Bone marrow (tissue), 2 donors: ENCODE measurements around the gene GPRC5A.

Experiments used
- DNase-seq, 2 donors: peaks; one replicate each; lab custom pipeline; 2025; lab: John Stamatoyannopoulos, UW

The GPRC5A gene

DNA sequence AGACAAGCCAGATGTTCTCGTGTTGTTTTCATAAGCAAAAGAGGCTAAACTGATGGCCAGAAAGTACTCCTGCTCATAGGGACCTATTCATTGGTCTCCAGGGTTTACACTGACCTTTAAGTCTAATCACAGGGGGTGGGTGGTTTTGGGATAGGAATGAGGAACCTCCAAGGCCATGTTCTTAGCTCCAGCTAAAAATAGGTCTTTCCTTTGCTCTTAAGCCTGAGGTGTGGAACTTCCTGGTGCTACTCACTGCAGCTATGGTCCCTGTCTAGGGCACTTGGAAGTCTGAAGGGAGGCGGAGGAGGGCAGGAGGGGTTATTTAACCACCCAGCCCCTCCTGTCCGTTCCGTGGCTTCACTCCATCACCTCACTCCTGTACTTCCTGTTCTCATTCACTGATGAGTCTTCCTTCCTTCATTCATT, 18.6 kb downstream of the GPRC5A start:
- no peak for DNase-seq

DNA sequence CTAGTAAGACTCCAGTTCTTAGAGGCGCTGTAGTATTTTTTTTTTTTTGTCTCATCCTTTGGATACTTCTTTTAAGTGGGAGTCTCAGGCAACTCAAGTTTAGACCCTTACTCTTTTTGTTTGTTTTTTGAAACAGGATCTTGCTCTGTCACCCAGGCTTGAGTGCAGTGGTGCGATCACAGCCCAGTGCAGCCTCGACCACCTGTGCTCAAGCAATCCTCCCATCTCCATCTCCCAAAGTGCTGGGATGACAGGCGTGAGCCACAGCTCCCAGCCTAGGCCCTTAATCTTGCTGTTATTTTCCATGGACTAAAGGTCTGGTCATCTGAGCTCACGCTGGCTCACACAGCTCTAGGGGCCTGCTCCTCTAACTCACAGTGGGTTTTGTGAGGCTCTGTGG, 21.3 kb downstream of the GPRC5A start:
- DNase-seq, result no peak

DNA sequence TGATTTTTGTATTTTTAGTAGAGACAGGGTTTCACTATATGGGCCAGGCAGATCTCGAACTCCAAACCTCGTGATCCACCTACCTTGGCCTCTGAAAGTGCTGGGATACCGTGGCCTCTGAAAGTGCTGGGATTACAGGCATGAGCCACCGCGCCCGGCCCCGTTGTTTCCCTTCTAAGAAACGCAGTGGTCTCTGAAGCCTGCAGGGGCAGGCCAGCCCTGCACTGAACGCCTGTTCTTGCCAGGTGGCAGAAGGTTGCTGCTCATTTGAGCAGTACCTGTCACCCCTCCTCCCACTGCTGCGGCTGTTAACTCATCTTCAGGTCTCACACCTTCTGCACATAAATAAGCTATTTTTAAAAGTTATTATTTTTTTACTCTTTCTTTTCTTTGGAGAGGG, 24.3 kb downstream of the GPRC5A start:
- DNase-seq, result no peak

DNA sequence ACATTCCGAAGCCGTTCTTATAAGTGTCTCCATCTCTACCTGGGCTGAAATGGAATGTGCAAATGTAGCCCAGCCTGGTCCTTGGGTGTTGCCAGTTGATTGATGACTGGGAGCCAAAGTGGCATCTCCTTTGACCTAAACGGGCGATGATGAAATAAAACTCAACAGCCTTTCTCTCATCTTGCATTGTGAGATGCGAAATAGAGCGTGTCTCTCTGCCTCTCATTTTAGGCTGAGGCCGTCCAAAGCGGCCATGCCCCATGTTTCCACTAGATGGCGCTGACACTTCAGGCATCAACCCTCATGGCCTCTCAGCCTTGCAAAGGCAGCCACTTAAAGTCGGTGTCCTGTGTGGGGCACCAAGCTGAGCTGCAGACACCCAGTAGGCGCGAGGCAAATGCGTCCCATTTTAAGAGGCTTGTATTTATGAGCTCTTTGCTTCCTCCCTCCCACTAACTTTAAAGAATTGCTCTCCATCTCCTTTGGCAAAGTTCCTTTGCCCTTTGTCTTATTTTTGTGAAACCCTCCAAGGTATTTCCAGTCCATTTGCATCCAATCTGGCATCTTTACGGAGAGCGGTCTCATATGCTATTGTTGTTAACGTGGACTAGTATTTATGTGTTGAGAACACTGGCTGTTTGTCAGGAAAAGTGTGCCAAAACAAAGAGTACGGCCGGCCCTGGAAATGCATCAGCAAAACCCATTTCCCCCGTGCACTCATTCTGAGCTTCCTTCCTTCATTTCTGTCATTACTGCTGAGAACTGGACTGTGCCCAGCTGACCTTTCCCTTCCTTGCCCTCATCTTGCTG, 25.0 kb downstream of the GPRC5A start:
- peak; percentile 41 to 45 for DNase-seq

DNA sequence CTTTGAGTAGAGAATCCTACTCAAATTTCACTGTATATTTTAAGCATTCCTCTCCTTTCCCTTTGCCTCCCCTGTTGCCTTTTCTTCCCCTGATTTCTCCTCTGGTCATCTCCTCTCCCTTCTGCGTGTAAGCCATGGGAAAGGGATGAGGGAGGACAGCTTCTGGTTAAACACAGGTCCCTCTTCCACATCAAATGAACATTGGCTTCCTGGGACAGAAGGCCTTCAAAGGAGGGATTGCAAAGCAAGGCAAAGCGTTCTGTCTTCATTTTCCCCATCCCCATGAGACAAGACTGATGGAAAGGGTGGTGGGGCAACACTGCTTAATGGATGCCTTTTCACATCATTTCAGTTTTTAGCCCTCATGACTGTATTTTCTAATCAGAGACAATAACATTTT, 26.2 kb downstream of the GPRC5A start:
- DNase-seq, result no peak

DNA sequence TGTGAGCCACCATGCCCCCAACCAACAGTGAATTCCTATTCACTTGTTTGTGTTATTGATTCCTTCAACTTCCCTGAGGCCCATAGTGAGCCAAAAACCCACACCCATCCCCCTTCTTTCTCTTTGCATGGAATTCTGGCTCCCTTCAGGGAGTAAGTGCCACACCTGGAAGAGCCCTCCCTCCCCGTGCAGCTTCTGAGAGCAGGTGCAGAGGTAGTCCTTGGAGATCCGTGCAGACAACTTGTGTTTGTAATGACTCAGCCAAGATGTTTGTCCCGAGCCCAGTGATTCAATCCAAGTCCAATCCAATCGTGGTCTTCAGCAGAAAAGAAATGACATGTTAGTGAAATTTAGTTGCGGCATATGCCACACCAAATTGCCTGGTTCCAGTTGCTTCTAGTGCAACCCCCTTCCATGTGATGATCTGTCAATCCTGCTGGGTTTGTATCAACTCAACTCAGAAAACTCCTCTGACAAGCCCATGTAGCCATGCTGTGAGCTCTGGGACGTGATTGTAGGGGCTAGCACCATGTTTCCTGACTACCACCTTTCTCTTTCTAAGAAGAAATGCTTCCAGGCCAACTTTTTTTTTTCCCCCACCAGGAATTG, 27.5 kb downstream of the GPRC5A start:
- DNase-seq, result no peak

DNA sequence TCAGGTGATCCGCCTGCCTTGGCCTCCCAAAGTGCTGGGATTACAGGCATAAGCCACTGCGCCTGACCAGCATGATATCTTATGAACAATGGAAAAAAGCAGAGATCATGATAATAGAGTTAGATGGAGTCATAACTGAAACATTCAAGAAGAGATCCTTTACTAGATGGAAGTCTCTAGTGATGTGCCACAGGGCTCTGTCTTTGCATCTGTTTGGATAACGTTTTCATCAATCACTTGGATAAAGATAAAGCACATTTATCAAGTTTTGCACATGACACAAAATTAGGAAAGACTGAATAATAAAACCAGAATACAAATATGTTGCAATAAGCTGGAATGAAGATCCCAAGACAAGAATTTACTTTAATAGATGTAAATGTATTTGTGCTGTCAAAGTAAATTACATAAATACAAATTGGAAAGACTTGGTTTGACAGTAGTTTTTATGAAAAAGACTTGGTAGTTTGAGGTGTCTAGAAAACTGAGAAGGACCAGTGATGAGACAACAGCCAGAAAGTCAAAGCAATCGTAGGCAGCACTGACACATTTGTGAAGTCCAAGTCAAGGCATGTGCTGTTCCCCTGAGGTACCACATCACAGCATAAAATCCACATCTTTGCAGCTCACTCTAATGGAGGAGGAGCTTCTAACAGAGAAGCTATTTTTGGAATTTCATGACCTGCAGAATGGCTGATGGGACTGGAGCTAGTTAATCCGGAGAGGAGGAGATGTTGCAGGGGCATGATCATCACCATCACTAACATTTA, 28.5 kb downstream of the GPRC5A start:
- DNase-seq, result no peak

DNA sequence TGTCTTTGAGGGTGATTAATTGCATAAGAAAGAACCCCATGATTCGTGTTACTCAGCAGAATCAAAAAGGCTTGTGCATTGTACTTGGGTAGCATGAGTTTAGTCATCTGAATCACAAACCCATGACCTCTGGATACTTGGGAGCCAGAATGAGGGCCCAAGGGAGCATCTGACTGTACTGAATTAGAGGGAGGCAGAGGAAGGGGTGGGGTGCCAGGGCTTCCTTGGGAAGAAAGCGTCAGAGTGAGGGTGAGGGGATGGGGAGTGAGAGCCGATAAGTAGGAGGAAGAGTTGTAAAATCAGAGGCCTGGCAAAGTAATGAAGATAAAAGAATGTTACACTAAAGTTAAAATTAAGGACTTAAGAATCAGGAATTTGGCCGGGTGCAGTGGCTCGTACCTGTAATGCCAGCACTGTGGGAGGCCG, 30.8 kb downstream of the GPRC5A start:
- DNase-seq, result no peak

DNA sequence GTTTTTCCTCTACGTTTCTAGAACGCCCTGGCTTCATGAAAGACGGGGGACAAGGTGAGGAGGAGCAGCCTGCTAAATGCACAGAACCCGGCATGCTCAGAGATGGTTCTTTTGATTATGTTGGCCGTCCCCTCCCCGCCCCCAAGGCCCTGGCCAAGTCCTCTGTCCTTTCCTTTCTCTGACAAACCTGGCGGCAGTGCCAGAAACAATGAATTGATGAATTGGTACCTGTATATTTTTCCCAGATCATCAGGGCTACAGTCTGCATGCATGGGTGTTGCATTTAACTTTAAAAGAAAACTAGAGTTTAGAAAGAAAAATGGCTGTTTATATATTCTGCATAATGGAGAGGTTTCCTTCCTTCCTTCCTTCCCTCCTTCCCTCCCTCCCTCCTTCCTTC, 31.6 kb downstream of the GPRC5A start:
- no peak for DNase-seq

DNA sequence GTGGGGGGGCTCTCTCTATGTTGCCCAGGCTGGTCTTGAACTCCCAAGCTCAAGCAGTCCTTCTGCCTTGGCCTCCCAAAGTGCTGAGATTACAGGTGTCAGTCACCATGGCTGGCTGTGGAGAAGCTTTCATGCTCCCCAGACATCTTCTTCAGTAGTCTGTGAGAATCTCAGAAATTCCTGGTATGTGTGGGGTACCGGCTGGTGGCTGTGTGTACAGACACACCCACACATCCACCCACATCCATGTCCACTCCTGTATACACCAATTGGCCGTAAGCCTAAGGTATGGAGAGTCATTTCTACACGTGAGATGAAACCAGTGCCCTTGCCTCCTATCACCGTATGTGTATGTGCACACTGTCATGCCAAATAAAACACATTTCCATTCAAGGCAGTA, 32.8 kb downstream of the GPRC5A start:
- no peak for DNase-seq

DNA sequence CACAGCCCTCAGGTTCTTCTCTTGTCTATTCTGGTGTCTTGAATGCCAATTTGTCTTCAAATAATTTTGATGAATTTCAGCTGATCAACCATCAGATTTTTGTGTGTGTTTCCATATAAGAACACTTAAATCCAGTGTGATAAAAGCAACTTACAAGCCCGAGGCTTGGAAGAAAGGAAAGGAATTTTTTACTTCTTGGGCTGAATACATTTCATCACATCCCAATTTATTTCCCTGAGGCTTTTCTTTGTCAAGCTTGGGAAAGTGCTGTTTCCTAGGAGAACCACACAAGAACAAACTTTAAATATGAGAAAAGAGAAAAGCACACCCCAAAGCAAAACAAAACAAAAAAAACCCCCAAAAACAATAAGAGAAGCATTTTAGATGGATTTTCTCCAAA, 34.0 kb downstream of the GPRC5A start:
- DNase-seq, result no peak

DNA sequence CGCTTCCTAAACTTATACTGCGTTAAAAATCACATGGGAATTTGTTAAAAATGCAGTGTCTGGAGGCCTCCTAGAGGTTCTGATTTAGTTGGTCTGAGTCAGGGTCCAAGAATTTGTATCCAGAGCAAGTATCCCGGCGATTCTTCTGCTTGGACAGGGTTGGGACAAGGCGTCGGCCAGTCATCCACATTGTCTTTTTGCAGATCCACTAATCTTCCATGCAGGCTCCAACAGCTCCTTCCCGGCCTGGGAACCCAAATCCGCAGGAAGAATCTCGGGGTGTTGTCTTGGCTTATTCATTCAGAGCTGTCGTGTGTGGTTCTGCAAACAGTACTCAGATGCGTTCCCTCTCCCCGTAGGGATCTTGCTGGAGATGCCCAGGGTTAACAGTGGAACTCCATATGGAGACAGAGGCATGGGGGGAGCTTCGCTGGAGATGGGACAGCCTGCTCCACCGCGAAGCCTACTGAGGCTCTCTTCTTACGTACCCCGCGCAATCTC, 35.3 kb downstream of the GPRC5A start:
- DNase-seq, result no peak

DNA sequence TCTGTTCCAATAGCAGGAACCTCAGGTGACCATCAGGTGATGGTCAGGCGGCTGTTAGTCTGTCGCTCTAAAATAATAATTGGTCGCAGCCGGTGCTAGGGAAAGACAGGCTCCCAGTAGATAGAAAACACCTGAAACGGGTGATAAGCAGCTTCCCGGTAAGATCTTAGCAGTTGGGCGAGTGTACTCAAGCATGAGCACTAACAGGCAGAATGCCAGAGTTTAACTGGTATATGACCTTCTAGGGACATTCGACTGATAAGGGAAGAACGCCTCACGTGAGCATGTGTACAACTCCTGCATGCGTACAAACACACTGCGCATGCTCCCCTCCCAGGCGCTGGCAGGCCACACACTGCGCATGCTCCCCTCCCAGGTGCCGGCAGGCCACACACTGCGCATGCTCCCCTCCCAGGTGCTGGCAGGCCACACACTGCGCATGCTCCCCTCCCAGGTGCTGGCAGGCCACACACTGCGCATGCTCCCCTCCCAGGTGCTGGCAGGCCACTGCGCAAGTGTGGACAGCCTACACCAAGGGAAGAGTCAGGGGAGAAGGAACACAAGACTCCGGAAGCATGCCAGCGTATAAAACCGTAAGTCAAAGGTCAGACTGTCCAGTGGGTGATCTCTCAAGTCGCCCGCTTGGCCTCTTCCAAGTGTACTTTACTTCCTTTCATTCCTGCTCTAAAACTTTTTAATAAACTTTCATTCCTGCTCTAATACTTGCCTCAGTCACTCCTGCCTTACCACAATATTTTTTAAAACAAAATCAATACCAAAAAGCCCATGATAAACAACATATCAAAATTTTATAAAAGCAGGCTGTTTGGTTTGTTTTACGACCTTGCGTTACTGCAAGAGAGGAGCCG, 36.1 kb downstream of the GPRC5A start:
- DNase-seq, result no peak

DNA sequence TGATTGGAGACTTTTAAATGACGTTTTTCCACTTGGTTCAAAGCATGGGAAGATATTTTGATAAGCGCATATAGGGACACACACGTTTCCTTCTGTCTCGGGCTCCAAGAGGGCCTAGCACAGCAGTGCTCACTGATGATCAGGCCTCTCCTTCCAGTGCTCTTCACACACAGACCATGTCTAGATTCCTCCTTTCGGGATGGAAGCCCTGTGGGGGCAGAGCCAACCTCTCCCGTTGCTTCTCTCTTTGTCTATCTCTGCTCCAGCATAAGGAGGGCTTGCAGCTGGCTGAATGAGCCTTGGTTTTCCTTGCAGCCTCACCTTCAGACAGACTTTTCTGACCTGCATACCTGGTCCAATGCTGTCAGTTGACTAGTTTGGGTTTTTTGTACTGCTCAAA, 38.3 kb downstream of the GPRC5A start:
- DNase-seq, result no peak

DNA sequence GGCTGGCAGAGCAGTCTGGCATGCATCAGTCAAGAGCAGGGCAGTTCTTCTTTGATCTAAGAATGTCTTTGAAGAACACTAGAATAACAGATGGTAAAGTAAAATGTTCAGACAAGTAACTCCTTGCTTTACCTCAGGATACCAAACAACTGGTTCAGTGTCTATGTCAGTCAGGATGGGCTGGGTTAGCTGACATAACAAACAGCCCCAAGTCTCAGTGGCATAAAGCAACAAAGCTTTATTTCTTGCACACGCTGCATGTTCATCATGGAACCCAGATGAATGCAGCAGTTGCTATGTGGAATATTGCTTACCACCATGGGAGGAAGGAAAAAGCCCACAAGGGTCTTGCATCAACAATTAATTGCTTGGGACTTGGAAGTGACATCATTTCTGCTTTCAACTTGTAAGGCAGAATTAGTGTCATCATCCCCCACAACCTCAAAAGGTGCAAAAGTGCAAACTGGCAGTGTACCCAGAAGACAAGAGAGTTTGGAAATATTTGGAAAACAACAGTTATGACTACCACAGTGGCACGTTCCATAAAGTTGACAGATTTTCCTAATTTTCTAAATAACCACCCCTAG, 39.4 kb downstream of the GPRC5A start:
- DNase-seq, result no peak

DNA sequence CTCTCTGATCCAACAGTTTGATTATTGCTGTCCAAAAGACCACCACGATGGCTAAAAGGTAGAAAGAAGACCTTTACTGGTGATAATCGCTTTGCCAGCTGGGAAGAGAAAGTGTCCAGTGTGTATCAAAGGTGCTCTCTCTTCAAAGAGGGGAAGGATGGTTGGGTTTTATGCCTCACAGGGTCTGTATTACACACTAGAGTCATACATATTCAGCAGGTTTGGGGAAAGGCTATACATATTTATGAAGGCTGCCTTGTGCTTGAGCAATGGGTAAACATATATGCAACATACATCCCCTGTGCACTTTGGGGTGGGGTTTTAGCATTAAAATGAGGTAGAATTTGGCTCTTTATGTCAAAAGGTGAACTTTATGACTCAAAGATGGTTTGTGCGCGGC, 42.4 kb downstream of the GPRC5A start:
- DNase-seq, result no peak

DNA sequence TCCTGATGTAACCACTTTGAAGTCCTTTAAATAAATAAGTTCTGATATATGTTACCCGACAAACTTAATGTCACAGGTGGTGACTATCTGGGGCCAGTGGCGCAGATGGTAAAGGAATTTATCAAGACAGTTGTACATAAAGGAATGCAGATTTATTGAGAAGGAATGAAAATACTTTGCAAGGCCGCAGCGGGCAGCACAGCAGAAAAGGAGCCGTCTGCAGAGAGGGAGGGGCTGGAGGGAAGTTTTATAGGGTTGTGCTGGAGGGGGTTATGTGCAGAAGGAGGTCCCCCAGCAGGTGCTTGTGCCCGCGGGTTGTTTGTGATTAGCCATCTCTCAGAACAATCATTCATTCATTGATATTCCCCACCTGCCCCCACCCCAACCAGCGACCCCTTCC, 43.2 kb downstream of the GPRC5A start:
- DNase-seq, result no peak

DNA sequence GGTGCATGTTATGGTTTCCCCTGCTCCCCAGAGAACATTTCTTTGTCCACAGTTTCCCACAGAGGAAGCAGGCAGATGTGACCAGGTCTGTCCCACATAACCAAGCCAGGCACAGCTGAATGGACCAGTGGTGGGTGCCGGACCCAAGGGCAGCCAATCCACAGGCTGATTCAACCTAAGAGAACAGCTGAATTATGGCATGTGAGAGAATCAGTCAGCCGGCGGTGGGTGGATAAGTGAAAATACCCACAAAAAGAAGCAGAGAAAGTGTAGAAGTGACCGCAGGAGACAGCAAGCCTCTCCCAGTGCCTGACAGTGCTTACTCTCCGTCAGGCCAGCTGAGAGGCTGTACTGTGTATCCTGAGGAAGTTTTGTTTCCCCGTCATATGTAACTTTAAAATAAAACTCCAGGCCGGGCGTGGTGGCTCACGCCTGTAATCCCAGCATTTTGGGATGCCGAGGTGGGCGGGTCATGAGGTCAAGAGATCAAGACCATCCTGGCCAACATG, 45.7 kb downstream of the GPRC5A start:
- DNase-seq, result no peak

DNA sequence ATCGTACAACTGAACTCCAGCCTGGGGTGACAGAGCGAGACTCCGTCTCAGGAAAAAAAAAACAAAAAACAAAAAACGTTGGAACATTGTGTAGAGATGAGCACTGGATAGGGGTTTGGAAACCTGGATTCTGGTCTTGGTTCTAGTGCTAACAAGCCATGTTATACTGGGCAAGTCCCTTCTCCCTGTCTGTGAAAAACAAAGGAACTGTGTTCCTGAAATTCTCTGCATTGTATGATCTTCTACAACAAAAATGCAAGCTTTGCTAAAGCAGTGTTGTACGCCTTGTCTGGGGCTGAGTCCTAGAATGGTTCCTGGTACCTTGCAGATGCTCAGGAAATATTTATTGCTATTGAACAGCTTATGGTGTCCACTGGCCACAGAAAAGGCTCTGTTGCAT, 47.2 kb downstream of the GPRC5A start:
- DNase-seq, result no peak

DNA sequence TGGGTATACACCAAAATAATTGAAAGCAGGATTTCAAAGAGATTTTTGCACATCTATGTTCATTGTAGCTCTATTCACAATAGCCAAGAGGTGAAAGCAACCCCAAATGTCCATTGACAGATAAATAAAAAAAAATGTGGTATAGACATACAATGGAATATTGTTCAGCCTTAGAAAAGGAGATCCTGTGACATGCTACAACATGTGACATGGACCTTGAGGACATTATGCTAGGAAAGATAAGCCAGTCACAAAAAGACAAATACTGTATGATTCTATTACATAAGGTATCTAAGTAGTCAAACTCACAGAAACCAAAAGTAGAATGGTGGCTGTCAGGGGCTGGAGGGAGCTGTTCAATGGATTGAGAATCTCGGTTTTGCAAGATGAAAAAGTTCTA, 48.5 kb downstream of the GPRC5A start:
- no peak for DNase-seq
